Sigmoid colon (tissue), 7 donors: ENCODE results near the gene SLC12A3. TPM values are rescaled to one million over a fixed set of nuclear protein-coding genes. Genes with fewer than 3 reads are reported as not detected.

Experiments
- DNase-seq: peaks from one replicate; pipeline ENCODE4 v3.0.0-alpha.2; 2019
- H3K27ac ChIP-seq, 4 donors: fragments of 200-600 bp; sonication (generic); one replicate each; pipeline ENCODE4 v1.5.1; 2016 to 2019; ENCODE audit warnings: mild to moderate bottlenecking in 1 of 4
- H3K27me3 ChIP-seq, 3 donors: fragments of 200-600 bp; sonication (generic); one replicate each; pipeline ENCODE4 v1.5.1; 2019; ENCODE audit warnings: mild to moderate bottlenecking in 1 of 3
- H3K36me3 ChIP-seq, 4 donors: fragments of 200-600 bp; sonication (generic); one replicate each; pipeline ENCODE4 v1.5.1; 2016 to 2019
- H3K4me1 ChIP-seq, 4 donors: fragments of 200-600 bp; sonication (generic); one replicate each; pipeline ENCODE4 v1.5.1; 2017 to 2019
- H3K4me3 ChIP-seq, 4 donors: fragments of 200-600 bp; sonication (generic); one replicate each; pipeline ENCODE4 v1.5.1; 2017 to 2019; ENCODE audit warnings: mild to moderate bottlenecking in 2 of 4, moderate library complexity in 1 of 4
- H3K9me3 ChIP-seq, 4 donors: fragments of 200-600 bp in 3 of 4; sonication (generic) in 3 of 4; one replicate each; pipeline versions ENCODE4 v1.5.1 to v1.6.1; 2013 to 2019
- EP300 ChIP-seq, 4 donors: sonication (generic); formaldehyde crosslinking; IDR thresholded peaks; one replicate each; pipeline ENCODE4 v1.6.1; 2017; ENCODE audit warnings: antibody characterized with exemption in 4 of 4
- POLR2A ChIP-seq, 2 donors: fragments of 450-650 bp; IDR thresholded peaks; one replicate each; pipeline ENCODE4 v1.6.1; 2016; ENCODE audit warnings: antibody characterized with exemption in 2 of 2, mild to moderate bottlenecking in 2 of 2, moderate library complexity in 2 of 2
- POLR2AphosphoS5 ChIP-seq, 4 donors: sonication (generic); formaldehyde crosslinking; IDR thresholded peaks; one replicate each; pipeline ENCODE4 v1.6.1; 2017; ENCODE audit warnings: antibody characterized with exemption in 4 of 4
- WGBS, 2 donors: extraction: QIAGEN DNeasy Blood & Tissue Kit; methylation state at CpG; one replicate each; pipeline ENCODE4 v1.1.7; 2013; 5-methylcytosine and 5-hydroxymethylcytosine counted together
- intact Hi-C: fragments of 100-400 bp; cut with DNase I; formaldehyde crosslinking; loops from one replicate; pipeline ENCODE4 v1.15.1; 2023
- polyA plus RNA-seq, 3 donors: library from polyadenylated mRNA; stranded (reverse); fragments of 200-250 nt; gene quantifications; one replicate each; pipeline ENCODE4 v1.2.3, GENCODE V29; 2013
- total RNA-seq, 4 donors: library from RNA; depleted of rRNA; stranded (reverse); fragments of >200 nt; gene quantifications; one replicate each; pipeline ENCODE4 v1.1.0, GENCODE V29; 2016
- TF ChIP-seq, protein P1 (sequence below), 4 experiments: fragments of 450-650 bp in 3 of 4; fragments of 200-600 bp in 1 of 4; IDR thresholded peaks; one replicate each; pipeline ENCODE4 v1.5.1; 2016 to 2019; ENCODE audit warnings: antibody characterized with exemption in 4 of 4, mild to moderate bottlenecking in 3 of 4, moderate library complexity in 2 of 4
- donor health status: healthy with polysubstance abuse.
- donor health status: Bipolar disorder and iron deficiency.
- donor health status: healthy.

SLC12A3 gene, protein sequence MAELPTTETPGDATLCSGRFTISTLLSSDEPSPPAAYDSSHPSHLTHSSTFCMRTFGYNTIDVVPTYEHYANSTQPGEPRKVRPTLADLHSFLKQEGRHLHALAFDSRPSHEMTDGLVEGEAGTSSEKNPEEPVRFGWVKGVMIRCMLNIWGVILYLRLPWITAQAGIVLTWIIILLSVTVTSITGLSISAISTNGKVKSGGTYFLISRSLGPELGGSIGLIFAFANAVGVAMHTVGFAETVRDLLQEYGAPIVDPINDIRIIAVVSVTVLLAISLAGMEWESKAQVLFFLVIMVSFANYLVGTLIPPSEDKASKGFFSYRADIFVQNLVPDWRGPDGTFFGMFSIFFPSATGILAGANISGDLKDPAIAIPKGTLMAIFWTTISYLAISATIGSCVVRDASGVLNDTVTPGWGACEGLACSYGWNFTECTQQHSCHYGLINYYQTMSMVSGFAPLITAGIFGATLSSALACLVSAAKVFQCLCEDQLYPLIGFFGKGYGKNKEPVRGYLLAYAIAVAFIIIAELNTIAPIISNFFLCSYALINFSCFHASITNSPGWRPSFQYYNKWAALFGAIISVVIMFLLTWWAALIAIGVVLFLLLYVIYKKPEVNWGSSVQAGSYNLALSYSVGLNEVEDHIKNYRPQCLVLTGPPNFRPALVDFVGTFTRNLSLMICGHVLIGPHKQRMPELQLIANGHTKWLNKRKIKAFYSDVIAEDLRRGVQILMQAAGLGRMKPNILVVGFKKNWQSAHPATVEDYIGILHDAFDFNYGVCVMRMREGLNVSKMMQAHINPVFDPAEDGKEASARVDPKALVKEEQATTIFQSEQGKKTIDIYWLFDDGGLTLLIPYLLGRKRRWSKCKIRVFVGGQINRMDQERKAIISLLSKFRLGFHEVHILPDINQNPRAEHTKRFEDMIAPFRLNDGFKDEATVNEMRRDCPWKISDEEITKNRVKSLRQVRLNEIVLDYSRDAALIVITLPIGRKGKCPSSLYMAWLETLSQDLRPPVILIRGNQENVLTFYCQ
- total RNA-seq (not detected), polyA plus RNA-seq (under 1 TPM in 1 of 3 donors, not detected in 2; 0.16 TPM)

- Histone ChIP-seq H3K27ac (no peak within 1 kb of the TSS), H3K9me3 (no peaks in the 10 kb centered on the region), H3K36me3 (no peaks in the 10 kb centered on the region), H3K4me3 (no peak within 1 kb of the TSS), H3K27me3 (no peaks in the 10 kb centered on the region), H3K4me1 (peaks cover 0 to 9% (median 4%) of the 10 kb centered on the region in 4 donors)
- no peak for DNase-seq
- intact Hi-C loops: no loop called here
- 73 to 78% methylated on average over 12 of the region's 12 CpGs for WGBS, 2 donors
- TF ChIP-seq POLR2A (IDR thresholded peaks at IDR 0.05) (no peak), EP300 (IDR thresholded peaks at IDR 0.05) (no peak), POLR2AphosphoS5 (IDR thresholded peaks at IDR 0.05) (no peak)
- TF ChIP-seq, protein P1, sequence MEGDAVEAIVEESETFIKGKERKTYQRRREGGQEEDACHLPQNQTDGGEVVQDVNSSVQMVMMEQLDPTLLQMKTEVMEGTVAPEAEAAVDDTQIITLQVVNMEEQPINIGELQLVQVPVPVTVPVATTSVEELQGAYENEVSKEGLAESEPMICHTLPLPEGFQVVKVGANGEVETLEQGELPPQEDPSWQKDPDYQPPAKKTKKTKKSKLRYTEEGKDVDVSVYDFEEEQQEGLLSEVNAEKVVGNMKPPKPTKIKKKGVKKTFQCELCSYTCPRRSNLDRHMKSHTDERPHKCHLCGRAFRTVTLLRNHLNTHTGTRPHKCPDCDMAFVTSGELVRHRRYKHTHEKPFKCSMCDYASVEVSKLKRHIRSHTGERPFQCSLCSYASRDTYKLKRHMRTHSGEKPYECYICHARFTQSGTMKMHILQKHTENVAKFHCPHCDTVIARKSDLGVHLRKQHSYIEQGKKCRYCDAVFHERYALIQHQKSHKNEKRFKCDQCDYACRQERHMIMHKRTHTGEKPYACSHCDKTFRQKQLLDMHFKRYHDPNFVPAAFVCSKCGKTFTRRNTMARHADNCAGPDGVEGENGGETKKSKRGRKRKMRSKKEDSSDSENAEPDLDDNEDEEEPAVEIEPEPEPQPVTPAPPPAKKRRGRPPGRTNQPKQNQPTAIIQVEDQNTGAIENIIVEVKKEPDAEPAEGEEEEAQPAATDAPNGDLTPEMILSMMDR (IDR thresholded peaks at IDR 0.05): no peak
Observed at GRCh38 chr16:56864960-56865359, at the start of gene SLC12A3. SLC12A3 (plus strand) TSS chr16:56865207; CDS start chr16:56865236, 29 bp downstream.

DNA sequence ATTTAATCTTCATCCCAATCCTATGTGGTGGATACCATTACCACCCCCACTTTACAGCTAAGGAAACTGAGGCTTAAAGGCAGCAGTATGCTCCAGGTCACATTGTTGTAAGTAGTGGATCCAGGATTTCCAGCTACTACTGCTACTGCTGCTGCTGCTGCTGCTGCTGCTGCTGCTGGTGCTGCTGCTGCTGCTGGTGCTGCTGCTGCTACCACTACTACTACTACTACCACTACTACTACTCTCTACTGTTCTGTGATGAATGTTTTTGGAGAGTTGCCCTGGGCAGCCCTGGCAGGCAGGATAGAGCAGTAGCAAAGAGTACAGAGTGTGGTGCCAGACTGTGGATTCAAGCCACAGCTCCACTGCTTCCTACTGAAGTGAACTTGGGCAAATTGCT lies 49.3 kb upstream of the SLC12A3 start:
- TF ChIP-seq POLR2A (IDR thresholded peaks at IDR 0.05): no peak
- no peak for TF ChIP-seq POLR2AphosphoS5 (IDR thresholded peaks at IDR 0.05)
- Histone ChIP-seq H3K9me3 (no peaks in the 10 kb centered on the region), H3K4me3 (no peak overlapping the region), H3K27ac (peak overlapping the region in 2 of 4 donors; percentile 2 to 22), H3K4me1 (peaks cover 0 to 20% (median 8%) of the 10 kb centered on the region in 4 donors), H3K27me3 (no peaks in the 10 kb centered on the region), H3K36me3 (peaks cover 0 to 16% (median 4%) of the 10 kb centered on the region in 4 donors)
- intact Hi-C loops: no loop called here
- peak; percentile 78 for DNase-seq

- intact Hi-C loops: no loop called here
- TF ChIP-seq POLR2AphosphoS5 (IDR thresholded peaks at IDR 0.05) (no peak), EP300 (IDR thresholded peaks at IDR 0.05) (no peak), POLR2A (IDR thresholded peaks at IDR 0.05) (no peak)
- TF ChIP-seq, protein P1 (IDR thresholded peaks at IDR 0.05): no peak
- no peaks in the 10 kb centered on the region for H3K27me3 ChIP-seq
- no peak overlapping the region for H3K27ac ChIP-seq
- H3K9me3 ChIP-seq: no peaks in the 10 kb centered on the region
- no peak for DNase-seq
- peaks cover 0 to 29% (median 11%) of the 10 kb centered on the region in 4 donors for H3K36me3 ChIP-seq
- H3K4me1 ChIP-seq: peaks cover 0 to 20% (median 8%) of the 10 kb centered on the region in 4 donors
- H3K4me3 ChIP-seq: no peak overlapping the region
Observed at GRCh38 chr16:56817056-56817455, 48.0 kb upstream of the SLC12A3 start.

DNA sequence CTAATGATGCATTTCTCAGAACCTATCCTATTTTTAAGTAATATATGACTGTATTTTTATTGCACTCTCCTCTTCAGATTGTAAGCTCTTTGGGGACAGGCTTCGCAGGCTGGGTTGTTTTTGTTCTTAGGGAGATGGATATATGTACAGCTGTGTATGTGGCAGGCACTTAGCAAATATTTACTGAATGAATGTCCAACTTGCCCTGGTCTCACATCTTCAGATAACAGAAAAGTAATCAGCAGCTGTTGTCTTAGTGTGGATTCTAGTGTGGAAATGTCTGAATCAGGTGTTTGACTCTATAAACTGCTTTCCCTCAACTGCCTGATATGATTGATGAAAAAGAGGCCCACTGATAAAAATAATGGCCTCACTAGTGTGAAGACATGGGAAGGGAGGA lies 47.1 kb upstream of the SLC12A3 start:
- Histone ChIP-seq H3K27ac (no peak overlapping the region), H3K4me3 (no peak overlapping the region)
- no peak for DNase-seq

More for the DNA sequence above, 47.1 kb upstream of the SLC12A3 start:
- TF ChIP-seq, protein P1 (IDR thresholded peaks at IDR 0.05): no peak
- TF ChIP-seq POLR2AphosphoS5 (IDR thresholded peaks at IDR 0.05) (no peak), POLR2A (IDR thresholded peaks at IDR 0.05) (no peak), EP300 (IDR thresholded peaks at IDR 0.05) (no peak)
- peaks cover 0 to 20% (median 8%) of the 10 kb centered on the region in 4 donors for H3K4me1 ChIP-seq
- H3K27me3 ChIP-seq: no peaks in the 10 kb centered on the region
- H3K9me3 ChIP-seq: no peaks in the 10 kb centered on the region
- H3K36me3 ChIP-seq: peaks cover 0 to 33% (median 11%) of the 10 kb centered on the region in 4 donors
- 80 to 83% methylated on average over 1 of the region's 1 CpG for WGBS, 2 donors
- intact Hi-C loops: no loop called here
